Activated naive CD8-positive, alpha-beta T cell treated with anti-CD3 and anti-CD28 coated beads, Interleukin-2, amount 10 ng/mL, durations not matched to agents 7 days and 5 days (primary cell): ENCODE data around the gene ABCC1. TPM values are rescaled to one million over a fixed set of nuclear protein-coding genes. Genes with fewer than 3 reads are reported as not detected.
A peak's percentile ranks its signal among the peaks of the same experiment; 100 is the strongest.

Source experiments
- ATAC-seq: fragments of 150-1000 bp; cut with Tn5 transposase; one replicate; pipeline ENCODE4 v1.10.0; 2021; ENCODE audit warnings: low read depth, moderate library complexity
- POLR2A ChIA-PET: fragments of 350-600 bp; sonication (Branson Sonifier 250); formaldehyde crosslinking; loops from one replicate; lab custom pipeline; 2021; ENCODE audit warnings: antibody characterized with exemption; lab: Charles Lee
- DNase-seq: peaks from one replicate; pipeline ENCODE4 v3.0.0; 2021
- H3K27ac Mint-ChIP-seq: one replicate; pipeline ENCODE4 v1.8.0; 2022; ENCODE audit warnings: mild to moderate bottlenecking, mixed read lengths
- H3K27me3 Mint-ChIP-seq: one replicate; pipeline ENCODE4 v1.8.0; 2022; ENCODE audit warnings: mild to moderate bottlenecking, moderate library complexity, mixed read lengths
- H3K36me3 Mint-ChIP-seq: one replicate; pipeline ENCODE4 v1.8.0; 2021; ENCODE audit warnings: mild to moderate bottlenecking, mixed read lengths
- H3K4me1 Mint-ChIP-seq: one replicate; pipeline ENCODE4 v1.8.0; 2021; ENCODE audit warnings: mixed read lengths
- H3K4me3 Mint-ChIP-seq: one replicate; pipeline ENCODE4 v1.8.0; 2022; ENCODE audit warnings: mild to moderate bottlenecking, moderate library complexity, mixed read lengths
- H3K9me3 Mint-ChIP-seq: one replicate; pipeline ENCODE4 v1.8.0; 2021; ENCODE audit warnings: mixed read lengths
- total RNA-seq, 2 experiments: library from RNA; stranded (reverse); gene quantifications; one replicate each; pipeline ENCODE4 v1.2.3, GENCODE V29; 2021

The ABCC1 gene
- total RNA-seq, 2 experiments from 2014 or later = 55.2 to 62.5 TPM

GRCh38 chr16:15963307-15963910 lies 14.0 kb downstream of the ABCC1 start:
- ATAC-seq (no peak), DNase-seq (no peak)
- H3K9me3 Mint-ChIP-seq = peaks cover 19% of the 10 kb centered on the region
- peak overlapping the region; percentile 37 for H3K4me3 Mint-ChIP-seq
- peak overlapping the region; percentile 92 for H3K27ac Mint-ChIP-seq
- POLR2A ChIA-PET = no interaction called here
- peaks cover 48% of the 10 kb centered on the region for H3K4me1 Mint-ChIP-seq
- peaks cover 39% of the 10 kb centered on the region for H3K36me3 Mint-ChIP-seq
- no peaks in the 10 kb centered on the region for H3K27me3 Mint-ChIP-seq

- POLR2A ChIA-PET = interaction anchor here (0.7 kb wide), 1 partner anchor 80 kb away, joined by 5 read pairs; no protein-coding TSS in a partner anchor
- no peak overlapping the region for H3K27ac Mint-ChIP-seq
- ATAC-seq = no peak
- peaks cover 26% of the 10 kb centered on the region for H3K9me3 Mint-ChIP-seq
- no peaks in the 10 kb centered on the region for H3K27me3 Mint-ChIP-seq
- H3K36me3 Mint-ChIP-seq = peaks cover 61% of the 10 kb centered on the region
- no peak overlapping the region for H3K4me3 Mint-ChIP-seq
- DNase-seq = no peak
- H3K4me1 Mint-ChIP-seq = peaks cover 21% of the 10 kb centered on the region
These were observed 17.0 kb downstream of the ABCC1 start for GRCh38 chr16:15966420-15966819.

- Mint-ChIP-seq H3K36me3 (peaks cover 65% of the 10 kb centered on the region), H3K4me3 (no peak overlapping the region), H3K4me1 (peaks cover 16% of the 10 kb centered on the region), H3K27me3 (no peaks in the 10 kb centered on the region), H3K27ac (peak overlapping the region; percentile 21), H3K9me3 (peaks cover 29% of the 10 kb centered on the region)
- POLR2A ChIA-PET = interaction anchor here (0.7 kb wide), 2 partner anchors 79 to 924 kb away, joined by 3 to 5 read pairs; no protein-coding TSS in a partner anchor
- ATAC-seq (no peak), DNase-seq (no peak)
These were observed 17.6 kb downstream of the ABCC1 start for GRCh38 chr16:15966836-15967546.

DNA sequence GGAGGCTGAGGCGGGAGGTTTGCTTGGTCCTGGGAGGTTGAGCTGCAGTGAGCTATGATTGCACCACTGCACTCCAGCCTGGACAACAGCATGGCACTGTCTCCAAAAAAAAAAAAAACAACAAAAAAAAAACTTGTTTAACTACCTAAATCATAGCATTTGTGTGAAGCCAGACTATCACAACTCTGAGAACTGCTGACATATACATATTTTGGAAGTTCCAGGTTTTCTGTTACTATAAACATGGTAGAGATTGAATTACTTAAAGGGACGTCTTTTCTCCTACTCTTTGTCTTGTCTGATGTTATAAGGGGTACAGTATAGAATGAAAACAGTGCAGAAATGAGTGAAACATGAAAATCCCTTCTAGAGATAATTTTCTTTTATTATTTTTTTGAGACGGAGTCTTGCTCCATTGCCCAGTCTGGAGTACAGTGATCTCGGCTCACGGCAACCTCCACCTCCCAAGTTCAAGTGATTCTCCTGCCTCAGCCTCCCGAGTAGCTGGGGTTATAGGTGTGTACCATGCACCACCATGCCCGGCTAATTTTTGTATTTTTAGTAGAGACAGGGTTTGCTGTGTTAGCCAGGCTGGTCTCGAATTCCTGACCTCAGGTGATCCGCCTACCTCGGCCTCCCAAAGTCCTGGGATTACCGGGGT lies 18.4 kb downstream of the ABCC1 start:
- Mint-ChIP-seq H3K4me3 (no peak overlapping the region), H3K4me1 (peaks cover 12% of the 10 kb centered on the region), H3K27ac (no peak overlapping the region), H3K27me3 (no peaks in the 10 kb centered on the region), H3K36me3 (peaks cover 65% of the 10 kb centered on the region), H3K9me3 (peaks cover 27% of the 10 kb centered on the region)
- no peak for DNase-seq
- no peak for ATAC-seq
- POLR2A ChIA-PET = interaction anchor here (0.7 kb wide), 1 partner anchor 924 kb away, joined by 3 read pairs; no protein-coding TSS in a partner anchor

GRCh38 chr16:15970202-15970601 lies 20.8 kb downstream of the ABCC1 start:
- Mint-ChIP-seq H3K36me3 (peaks cover 61% of the 10 kb centered on the region), H3K4me3 (no peak overlapping the region), H3K4me1 (peaks cover 2% of the 10 kb centered on the region), H3K27ac (no peak overlapping the region), H3K27me3 (no peaks in the 10 kb centered on the region), H3K9me3 (peaks cover 15% of the 10 kb centered on the region)
- POLR2A ChIA-PET = interaction anchor here (0.9 to 1.0 kb wide), 2 partner anchors 9 to 82 kb away, joined by 3 to 4 read pairs; partner anchors contain the start of gene CEP20
- DNase-seq (no peak), ATAC-seq (peak; percentile 33)

GRCh38 chr16:15970743-15971439 lies 21.5 kb downstream of the ABCC1 start:
- Mint-ChIP-seq H3K9me3 (peaks cover 15% of the 10 kb centered on the region), H3K4me1 (peaks cover 2% of the 10 kb centered on the region), H3K27me3 (no peaks in the 10 kb centered on the region), H3K27ac (peak overlapping the region; percentile 33), H3K36me3 (peaks cover 67% of the 10 kb centered on the region), H3K4me3 (no peak overlapping the region)
- ATAC-seq (no peak), DNase-seq (no peak)
- POLR2A ChIA-PET = interaction anchor here (1.0 kb wide), 1 partner anchor 9 kb away, joined by 3 read pairs; no protein-coding TSS in a partner anchor

GRCh38 chr16:15971440-15971815 lies 22.0 kb downstream of the ABCC1 start:
- peaks cover 2% of the 10 kb centered on the region for H3K4me1 Mint-ChIP-seq

DNA sequence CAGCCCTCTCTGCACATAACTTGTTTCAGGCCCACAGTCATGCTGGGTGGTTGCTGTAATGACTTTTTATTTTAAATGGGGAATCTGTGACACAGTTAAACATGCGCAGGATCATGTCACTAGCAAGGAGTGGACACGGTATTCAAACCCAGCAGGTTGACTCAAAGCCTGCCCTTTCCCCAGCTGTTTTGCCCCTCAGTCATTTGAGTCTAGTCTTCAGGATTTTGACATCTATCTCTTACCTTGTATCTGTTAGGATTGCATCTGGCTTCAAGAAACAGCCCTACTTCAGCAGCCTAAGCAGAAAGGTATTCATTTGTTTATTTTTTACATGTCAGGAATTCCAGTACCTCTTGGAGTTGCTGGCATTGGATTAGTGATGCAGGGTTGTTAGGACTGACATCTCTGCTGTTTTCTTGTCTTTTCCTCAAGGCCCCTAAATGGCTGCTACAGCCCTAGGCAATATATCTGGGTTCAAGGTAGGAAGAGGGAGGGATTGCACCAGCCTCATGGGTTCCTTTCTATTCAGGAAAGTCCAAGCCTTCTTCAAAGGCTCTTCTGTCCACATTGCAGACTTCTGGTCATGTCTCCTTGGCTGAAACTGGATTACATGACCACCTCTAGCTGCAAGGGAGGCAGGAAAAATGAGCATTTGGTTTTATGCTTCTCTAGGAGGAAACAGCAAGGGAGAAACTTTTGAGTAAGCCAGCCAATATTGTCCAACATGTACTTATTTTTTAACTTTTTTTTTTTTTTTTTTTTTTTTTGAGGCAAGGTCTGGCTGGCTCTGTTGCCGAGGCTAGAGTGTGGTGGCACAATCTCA lies 22.8 kb downstream of the ABCC1 start:
- H3K4me1 Mint-ChIP-seq = no peaks in the 10 kb centered on the region
- POLR2A ChIA-PET = no interaction called here

More at GRCh38 chr16:15971440-15971815, 22.0 kb downstream of the ABCC1 start:
- POLR2A ChIA-PET = no interaction called here
- no peak overlapping the region for H3K27ac Mint-ChIP-seq
- no peak overlapping the region for H3K4me3 Mint-ChIP-seq
- ATAC-seq (no peak), DNase-seq (no peak)
- H3K9me3 Mint-ChIP-seq = peaks cover 18% of the 10 kb centered on the region
- H3K36me3 Mint-ChIP-seq = peaks cover 72% of the 10 kb centered on the region
- H3K27me3 Mint-ChIP-seq = no peaks in the 10 kb centered on the region

GRCh38 chr16:15973421-15973820 lies 24.0 kb downstream of the ABCC1 start:
- Mint-ChIP-seq H3K36me3 (peaks cover 76% of the 10 kb centered on the region), H3K4me1 (no peaks in the 10 kb centered on the region), H3K27ac (no peak overlapping the region), H3K4me3 (no peak overlapping the region), H3K9me3 (peaks cover 24% of the 10 kb centered on the region), H3K27me3 (no peaks in the 10 kb centered on the region)
- ATAC-seq (no peak), DNase-seq (no peak)
- POLR2A ChIA-PET = no interaction called here

More for the DNA sequence above, 22.8 kb downstream of the ABCC1 start:
- Mint-ChIP-seq H3K36me3 (peaks cover 72% of the 10 kb centered on the region), H3K4me3 (no peak overlapping the region), H3K27me3 (no peaks in the 10 kb centered on the region), H3K9me3 (peaks cover 20% of the 10 kb centered on the region), H3K27ac (no peak overlapping the region)
- no peak for ATAC-seq
- no peak for DNase-seq

DNA sequence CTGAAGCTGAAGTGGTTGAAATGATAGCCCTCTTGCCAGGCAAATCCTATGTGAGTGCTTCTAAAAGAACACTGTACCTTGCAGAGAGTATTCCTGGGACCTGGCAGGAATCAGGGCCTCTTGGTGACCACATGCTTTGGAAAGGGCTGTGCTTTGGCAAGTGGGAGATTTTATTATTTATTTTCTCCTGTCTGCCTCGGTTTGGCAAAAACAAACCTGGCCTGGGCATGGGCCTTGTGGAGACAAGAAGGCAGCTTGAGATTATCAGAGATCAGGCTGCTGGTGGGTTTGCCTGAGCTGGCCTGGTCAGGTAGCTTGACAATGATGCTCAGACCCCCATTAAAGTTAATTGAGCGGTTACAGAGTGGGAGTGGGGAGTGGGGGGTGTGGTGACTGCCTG lies 24.6 kb downstream of the ABCC1 start:
- no peaks in the 10 kb centered on the region for H3K4me1 Mint-ChIP-seq
- H3K27me3 Mint-ChIP-seq = no peaks in the 10 kb centered on the region
- no peak for DNase-seq
- ATAC-seq = no peak
- no peak overlapping the region for H3K27ac Mint-ChIP-seq
- POLR2A ChIA-PET = no interaction called here
- H3K9me3 Mint-ChIP-seq = peaks cover 28% of the 10 kb centered on the region
- no peak overlapping the region for H3K4me3 Mint-ChIP-seq
- peaks cover 75% of the 10 kb centered on the region for H3K36me3 Mint-ChIP-seq

- DNase-seq (no peak), ATAC-seq (no peak)
- Mint-ChIP-seq H3K4me1 (no peaks in the 10 kb centered on the region), H3K27me3 (no peaks in the 10 kb centered on the region), H3K4me3 (no peak overlapping the region), H3K36me3 (peaks cover 80% of the 10 kb centered on the region), H3K27ac (no peak overlapping the region), H3K9me3 (peaks cover 33% of the 10 kb centered on the region)
- POLR2A ChIA-PET = no interaction called here
These were observed 25.8 kb downstream of the ABCC1 start for GRCh38 chr16:15975172-15975571.

DNA sequence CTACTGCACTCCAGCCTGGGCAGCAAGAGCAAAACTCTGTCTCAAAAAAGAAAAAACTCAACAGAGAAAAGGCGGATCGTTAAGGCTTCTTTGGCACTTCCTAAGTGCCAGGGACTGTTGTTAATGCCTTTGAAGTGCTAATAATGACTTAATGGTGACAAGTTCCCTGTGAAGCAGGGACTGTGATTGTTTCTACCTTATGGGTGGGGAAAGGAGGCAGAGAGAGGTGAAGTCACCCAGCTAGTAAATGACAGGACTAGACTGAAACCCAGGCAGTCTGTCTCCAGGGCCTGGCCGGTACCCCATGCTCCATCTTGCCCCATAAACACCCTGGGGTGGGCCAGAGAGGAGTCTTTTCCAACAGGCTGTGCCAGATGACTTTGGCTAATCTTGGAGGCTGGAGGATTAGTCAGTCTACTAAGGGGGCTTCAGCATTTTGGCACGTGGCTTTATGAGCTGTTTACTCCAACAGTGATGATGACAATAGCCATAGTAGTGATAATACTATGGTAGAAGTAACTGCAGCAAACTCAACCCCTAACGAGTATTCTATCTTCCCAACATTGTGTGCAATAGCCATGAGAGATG lies 26.9 kb downstream of the ABCC1 start:
- DNase-seq = no peak
- H3K4me3 Mint-ChIP-seq = no peak overlapping the region
- H3K27ac Mint-ChIP-seq = no peak overlapping the region
- no peaks in the 10 kb centered on the region for H3K4me1 Mint-ChIP-seq
- peaks cover 82% of the 10 kb centered on the region for H3K36me3 Mint-ChIP-seq
- peaks cover 34% of the 10 kb centered on the region for H3K9me3 Mint-ChIP-seq
- H3K27me3 Mint-ChIP-seq = no peaks in the 10 kb centered on the region
- no peak for ATAC-seq
- POLR2A ChIA-PET = no interaction called here
